GM19035 (cell line): ENCODE data around the gene CIT.
A peak's percentile ranks its signal among the peaks of the same experiment; 100 is the strongest.

Experiments used
- ATAC-seq: cut with Tn5 transposase; IDR thresholded peaks from one replicate; pipeline ENCODE4 v1.9.1; 2021; ENCODE audit not compliant: unreplicated experiment

CIT gene

DNA sequence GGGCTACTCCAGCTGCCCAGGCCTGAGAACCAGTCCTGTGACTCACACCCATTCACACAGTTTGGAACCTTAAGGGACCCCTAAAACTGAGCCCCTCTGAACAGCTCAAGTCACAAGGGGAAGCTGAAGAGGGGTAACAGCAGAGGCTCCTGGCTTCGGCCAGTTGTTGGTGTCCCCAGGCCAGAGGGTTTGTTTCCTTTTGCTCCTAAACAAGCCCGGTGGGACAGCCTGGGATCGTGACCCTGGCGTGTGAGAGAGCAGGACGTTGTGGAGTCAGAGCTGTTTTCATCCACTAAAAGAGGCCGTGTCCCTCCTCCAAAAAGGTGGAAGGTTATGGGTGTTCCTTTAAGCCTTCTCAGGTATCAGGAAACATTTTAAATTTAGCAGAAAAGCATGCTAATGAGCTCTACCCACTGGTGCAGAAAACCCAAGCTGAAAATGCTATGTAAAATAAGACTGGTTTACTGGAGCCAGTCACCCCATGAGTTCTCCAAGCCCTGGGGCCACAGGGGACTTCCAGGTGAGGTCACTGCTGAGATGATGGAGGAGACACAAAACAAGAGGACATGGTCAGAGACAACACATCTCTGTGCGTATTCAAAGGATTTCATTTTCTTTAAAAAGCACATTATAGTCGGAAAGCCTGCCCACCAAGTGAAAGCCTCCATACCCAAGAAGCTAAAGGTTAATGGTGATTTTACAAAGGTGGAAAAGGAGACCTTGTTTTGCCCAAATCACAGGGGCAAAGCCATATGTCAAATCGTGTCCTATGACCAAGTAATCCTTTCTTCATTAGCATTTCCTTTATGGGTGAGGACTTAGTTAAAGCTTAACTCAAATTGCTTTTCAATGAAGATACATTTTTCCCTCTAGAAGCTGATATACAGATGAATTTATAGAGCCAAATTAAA is 195.1 kb downstream of the CIT start:
- ATAC-seq = no peak

DNA sequence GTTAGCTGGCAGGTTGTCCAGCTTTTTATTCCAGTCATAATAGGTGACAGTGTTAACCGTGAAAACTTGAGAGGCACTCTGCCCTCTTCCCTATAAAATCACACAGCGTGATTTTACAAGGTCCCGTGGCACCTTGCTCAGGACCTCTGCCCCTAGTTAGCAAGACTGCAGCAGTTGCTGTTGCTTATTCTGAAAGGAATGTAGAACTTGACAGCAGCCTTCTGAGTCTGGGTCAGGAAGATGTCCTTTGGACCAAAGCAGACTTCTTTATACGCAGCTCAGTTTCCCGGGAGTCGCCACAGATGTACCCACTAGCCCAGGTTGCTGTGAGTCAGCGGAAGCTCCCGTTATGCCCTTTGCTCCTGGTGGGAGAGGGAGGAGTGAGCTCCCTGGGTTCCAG is 196.0 kb downstream of the CIT start:
- no peak for ATAC-seq

DNA sequence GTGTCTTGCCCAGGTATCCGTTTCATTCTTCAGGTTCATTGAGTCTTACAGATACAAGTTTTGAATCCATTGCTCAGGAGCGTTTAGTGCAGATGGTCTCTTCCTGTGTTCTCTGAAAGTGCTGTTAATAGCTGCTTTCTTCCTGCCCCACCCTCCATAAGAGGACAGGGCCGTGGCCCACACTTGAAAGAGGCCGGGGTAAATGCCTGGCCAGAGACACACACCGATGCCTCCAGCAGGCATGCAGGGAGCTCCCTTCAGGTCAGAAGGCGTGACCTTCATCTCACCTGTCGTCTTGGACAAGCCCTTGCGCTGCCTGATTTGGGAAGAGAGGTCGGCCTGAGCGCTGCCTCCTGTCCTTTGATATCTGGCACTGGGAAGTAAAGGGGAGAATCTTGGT is 197.6 kb downstream of the CIT start:
- no peak for ATAC-seq

DNA sequence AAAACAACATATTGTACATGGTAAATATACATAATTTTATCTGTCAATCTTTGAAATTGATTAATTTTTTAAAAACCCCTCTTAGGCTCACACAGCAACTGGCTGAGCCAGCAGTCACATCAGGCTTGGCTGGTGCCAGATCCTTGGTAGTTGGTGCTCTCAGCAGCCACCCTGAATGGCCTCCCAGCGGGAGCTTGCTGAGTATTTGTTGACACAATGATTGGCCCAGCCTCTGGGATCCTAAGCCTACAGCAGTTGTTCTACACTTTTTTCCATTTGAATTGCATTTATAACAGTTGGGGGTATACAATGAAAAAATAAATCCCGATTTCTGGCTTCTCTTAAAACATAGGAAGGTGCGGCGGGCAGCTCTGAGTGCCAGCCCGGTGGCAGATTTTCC is 198.0 kb downstream of the CIT start:
- no peak for ATAC-seq

DNA sequence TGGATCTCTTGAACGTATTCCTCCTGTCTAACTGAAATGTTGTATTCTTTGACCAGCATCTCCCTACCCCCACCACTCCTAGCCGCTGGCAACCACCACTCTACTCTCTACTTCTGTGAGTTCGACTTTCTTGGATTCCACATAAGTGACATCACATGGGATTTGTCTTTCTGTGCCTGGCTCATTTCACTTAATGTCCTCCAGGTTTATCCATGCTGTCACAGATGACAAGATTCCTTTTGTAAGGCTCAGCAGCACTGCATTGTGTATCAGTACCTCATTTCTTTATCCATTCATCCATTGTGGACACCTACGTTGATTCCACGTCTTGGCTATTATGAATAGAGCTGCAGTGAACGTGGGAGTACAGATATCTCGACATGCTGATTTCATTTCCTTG is 198.7 kb downstream of the CIT start:
- no peak for ATAC-seq

DNA sequence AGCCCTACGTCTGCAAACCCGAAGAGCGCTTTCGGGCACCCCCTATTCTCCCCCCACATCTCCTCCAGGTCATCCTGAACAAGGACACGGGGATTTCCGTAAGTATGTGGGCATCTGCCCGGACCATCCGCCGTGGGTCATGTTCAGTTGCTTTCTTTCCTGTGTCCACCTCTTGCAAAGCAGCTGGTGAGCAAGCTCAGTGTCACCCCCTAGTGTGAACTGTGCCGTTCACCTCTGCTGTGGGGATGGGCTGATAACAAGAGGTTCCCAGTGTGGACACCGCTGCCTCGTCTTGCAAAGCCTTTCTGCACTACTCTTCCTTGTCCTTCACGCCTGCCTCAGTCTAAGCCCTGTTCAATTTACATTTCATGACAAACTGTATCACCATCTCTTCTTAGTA is 200.5 kb downstream of the CIT start:
- no peak for ATAC-seq

DNA sequence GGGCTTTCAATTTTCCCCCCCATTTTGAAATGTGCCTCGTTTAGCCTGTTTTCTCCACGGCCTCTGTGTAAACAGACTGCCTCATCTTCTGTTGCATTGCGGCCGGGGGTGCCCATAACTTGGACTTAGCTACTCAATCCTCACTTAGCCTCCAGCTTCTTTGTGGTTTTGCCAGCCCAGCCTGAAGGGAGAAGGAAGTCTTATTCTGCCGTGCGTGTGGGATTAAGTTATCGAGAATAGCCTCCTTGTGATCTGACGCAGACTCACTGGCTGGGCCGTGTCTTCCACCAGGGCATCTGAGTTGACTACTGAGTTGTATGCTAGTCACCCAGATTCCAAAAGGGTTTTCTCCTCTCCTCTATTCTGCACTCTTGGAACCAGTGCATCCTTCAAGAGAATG is 201.1 kb downstream of the CIT start:
- no peak for ATAC-seq

DNA sequence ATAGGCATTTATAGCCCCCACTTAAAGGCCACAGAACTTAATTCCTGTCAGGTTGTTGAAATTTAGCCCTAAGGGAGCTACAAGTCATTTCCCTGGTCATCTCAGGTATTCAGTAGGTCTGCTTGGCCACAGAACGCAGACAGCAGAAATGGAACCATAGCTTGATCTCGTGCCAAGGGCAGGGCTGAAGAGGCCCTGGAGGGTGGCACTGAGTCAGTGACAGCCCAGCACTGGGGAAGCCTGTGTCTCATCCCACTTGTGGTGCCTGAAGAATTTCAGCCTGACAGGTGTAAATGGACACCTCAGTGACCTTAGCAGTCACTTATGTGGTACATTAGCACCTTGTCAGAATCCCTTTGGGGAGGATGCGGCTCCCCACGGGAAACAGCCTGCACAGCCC is 202.6 kb downstream of the CIT start:
- no peak for ATAC-seq

DNA sequence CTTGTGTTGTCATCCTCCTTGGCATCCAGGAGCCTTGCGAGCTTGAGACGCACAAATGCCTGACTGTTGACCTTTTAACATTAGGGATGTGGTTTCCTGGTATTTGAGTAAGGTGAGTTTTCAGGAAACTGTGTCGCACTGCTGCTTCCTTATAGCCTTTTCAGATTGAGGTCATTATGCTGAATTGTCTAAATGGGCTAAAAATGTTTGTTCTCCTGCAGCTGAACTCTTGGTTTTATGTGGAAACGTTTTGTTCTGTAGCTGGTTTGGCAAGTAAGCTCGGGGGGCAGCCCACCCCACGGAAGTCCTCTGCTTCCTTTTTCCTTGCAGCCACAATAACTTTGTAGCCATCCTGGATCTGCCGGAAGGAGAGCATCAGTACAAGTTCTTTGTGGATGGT is 203.5 kb downstream of the CIT start:
- ATAC-seq = no peak

DNA sequence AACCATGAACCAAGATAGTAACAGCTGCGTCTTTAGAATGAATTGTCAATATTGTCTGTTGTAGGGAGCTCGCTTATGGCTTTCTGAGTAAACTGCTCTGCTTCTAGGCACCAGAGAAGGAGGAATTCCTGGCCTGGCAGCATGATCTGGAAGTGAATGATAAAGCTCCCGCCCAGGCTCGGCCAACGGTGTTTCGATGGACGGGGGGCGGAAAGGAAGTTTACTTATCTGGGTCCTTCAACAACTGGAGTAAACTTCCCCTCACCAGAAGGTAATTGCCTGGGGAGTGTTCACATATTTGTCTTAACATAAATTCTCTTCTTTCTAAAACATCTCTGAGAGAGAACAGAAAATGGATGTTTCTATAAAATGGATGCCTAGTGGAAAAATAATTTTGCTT is 204.9 kb downstream of the CIT start:
- ATAC-seq = no peak

DNA sequence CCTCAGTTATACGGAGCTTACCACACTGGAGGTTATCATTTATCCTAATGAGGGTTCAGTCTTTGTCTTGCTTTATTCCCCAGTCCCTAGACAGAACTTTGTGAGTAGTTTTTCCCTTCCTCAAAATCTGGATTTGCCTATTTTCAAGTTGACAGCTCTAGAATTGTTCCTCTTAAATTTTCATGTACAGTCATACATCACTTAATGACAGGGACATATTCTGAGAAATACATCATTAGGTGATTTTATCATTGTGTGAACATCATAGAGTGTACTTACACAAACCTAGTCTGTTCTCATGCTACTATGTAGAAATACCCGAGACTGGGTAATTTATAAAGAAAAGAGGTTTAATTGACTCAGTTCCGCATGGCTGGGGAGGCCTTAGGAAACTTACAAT is 206.1 kb downstream of the CIT start:
- ATAC-seq = no peak

DNA sequence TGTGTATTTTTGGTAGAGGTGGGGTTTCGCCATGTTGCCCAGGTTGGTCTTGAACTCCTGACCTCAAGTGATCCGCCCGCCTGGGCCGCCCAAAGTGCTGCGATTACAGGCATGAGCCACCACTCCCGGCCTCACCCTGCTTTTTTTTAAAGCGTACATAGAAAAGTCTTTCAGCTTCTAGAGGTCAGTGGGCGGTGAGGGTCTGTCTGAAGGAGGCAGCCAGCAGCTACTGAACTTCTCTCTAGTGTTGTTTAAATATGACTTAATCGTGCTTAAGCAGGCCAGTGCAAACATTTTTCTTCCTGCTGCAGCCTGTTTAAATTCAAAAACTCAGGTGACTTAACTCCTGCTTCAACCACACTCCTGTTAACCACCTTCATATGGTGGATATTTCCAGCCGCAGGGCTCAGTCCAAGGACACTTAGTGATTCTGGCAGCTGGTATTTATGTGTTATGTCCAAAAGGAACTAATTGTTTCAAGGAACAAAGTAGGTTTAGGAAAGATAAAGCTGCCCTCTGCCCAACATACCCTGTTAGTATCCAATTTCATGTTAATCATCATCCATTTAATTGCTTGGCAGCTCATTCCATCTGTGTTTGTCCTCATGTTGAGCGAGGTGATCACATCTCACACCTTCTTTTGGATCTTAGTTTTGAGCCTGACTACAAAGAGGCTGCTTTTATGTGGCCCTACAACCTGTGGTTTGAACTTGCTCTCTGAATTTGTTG is 207.2 kb downstream of the CIT start:
- no peak for ATAC-seq

DNA sequence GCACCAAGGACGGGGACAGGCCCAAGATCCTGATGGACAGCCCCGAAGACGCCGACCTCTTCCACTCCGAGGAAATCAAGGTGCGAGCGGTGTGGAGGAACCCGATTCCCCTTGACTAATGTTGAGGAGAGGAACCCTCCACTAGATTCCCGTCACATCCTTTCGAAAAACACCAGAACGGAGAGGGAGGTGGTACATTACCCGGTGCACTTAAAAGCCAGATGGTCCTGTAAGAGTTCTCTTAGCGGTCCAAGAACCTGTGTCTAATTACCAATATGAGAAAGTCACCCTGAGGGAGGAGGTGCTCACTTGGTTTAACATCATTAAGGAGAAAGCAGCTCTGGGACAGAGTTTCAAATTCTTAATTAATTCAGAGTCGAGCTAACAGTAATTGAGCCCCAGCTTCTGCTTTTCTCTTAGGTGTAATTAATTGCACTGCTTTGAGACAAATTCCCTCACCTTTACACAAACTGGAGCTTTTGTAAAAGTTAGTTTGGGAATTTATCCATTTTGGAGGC is 208.7 kb downstream of the CIT start:
- ATAC-seq = no peak

DNA sequence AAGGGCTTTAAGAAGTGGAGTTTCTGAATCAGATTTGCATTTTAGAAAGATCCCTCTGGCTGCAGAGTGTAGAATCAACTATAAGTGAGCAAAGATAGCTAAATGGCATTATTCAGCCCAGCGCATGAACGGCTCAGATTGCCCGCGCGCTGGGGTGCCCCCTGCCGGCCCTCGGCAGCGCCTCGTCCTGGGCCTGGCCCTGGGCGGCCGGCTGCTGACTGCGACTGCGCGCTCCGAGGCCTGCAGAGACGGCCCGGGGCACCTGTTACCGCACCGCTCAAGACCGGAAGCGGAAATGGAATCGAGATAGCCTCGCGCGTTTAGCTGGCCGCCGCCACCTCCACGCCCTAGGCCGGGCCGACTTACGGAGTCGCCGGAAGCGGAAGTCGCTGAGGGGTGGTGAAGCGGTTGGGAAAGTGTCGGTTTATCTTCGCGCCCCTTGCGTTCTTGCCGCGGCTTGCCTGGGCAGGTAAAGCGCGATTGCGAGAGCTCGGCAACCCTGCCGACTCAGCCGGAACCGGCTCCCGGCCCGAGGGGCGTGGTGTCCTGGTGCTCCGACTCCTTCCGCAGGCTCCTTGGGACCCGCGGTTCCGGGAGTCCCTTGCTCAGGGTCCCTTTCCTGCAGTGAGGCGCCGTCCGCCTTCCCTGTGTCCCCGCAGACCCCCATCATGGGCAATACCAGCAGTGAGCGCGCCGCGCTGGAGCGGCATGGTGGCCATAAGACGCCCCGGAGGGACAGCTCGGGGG is 209.4 kb downstream of the CIT start, which contains the start of gene PRKAB1:
TSS of gene PRKAB1 (plus strand) at position 557 of the 747 bp plus-strand sequence. CDS start at position 669, 112 bp downstream.
- peak; percentile 92 for ATAC-seq

DNA sequence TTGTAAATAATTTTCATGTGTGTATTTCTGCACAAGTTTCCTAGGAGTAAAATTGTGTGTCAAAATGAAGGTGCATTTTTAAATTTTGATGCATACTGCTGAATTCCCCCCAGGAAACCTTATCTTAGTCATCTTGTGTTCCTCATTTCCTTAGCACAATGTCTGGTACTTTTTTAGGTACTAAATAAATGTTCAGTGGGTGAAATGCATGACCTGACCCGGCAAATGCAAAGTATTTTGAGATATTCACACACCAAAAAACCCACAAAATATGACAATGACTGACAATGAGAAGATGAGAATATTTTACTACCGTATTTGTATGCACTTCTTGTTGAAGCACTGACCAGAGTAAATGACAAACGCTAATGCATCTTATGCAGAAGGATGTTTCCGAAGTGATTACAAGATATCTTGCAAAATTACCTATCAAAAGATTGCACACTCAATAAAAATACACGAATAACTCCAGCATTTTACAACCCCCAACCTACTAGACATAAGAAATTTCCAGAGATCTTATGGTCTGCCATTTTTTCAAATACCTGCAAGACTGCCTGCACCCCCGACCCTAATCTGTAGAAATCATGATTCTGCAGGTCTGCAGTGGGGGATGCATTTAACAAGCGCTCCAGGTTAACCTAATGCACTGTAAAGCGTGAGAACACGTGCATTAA is 210.1 kb downstream of the CIT start:
- ATAC-seq = no peak

DNA sequence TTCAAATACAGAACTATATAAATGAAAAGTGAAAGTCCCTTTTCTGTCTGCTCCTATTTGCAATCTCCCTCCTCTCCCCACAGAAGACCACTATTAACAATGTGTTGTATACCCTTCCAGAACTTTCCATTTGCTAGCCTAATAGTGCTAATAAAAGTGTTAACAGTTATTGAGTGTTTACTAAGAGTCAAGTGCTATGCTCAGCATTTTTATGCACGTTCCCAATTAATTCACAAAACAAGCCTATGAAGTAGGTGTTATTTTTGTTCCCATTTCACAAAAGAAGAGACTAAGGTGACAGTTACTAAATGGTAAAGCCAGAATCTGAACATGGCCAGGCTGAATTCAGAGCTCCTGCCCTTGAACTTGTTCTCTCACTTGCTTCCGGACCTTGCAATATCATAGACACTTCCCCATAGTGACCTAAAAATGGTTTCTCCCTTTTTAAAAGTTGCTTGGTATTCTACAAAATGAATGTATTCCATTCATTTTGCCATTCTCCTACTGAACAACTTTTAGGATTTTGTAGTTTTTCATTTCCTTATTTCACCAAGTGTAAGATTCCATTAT is 210.8 kb downstream of the CIT start:
- no peak for ATAC-seq

DNA sequence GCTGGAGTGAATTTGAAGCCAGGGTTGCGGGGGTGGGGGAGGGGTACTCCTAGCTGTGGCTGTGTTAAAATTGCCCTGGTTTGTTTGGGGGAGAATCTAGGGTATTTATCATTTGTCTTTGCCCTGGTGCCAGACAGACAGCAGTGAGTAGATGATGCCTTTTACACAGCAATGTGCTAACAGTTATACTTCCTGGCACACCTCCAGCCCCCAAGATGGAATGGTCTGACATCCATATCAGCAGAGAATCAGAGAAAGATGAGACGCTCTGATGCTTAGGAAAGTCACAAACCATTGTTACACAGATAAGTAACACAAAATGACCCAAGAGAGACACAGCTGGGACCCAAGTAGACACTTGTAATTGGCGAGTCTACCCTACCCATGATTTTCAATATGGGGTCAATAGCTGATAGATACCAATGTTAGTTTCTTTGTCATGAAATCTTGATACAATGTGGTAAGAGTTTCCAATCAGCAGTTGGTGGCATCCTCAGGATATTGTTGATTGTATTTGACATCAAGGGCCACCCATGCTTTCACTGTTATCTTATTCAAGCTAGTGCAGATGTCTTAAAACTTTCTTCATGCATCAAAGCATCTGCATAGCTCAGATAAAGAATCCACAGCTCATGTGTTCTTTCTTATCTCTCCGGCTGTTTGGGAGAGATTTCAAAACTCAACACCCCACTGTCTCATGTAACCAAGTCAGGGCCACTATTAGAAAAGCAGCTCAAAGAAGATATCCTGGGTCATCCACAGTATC is 211.8 kb downstream of the CIT start:
- ATAC-seq = no peak

DNA sequence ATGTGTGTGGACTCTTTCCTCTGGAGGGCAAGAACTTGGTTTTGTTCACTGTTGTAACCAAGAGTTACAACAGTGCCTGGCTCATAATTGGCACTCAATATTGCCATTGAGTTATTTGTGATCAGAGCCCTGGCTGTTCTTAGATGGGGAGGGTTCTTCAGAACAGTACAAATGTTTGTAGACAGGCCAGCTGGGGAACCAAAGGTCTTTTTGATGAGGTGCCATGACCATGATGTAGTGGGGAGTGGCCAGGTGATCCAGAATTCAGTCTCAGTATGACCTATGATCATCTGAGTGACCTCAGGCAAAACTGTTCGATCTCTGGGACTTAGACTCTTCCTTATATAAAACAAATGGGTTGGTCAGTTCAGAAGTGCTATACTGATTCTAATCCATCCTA is 212.5 kb downstream of the CIT start:
- no peak for ATAC-seq

DNA sequence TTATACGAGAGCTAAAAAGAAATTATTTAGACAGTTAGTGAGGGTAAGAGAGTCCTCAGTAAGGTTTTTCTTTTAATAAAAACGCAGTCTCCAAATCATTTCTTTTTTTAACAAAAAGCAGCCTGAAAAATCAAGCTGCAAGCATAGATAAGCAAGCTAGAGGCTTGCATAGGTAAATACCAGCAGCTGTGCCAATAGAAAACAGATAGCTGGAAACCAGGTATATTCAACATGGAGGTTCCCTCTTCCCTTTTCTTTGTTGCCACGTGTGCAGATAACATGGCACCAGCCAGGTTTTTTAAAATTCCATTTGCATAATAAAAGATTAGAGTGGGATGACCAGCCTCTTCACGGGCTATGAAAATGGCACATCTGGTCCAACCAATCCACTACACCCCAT is 215.2 kb downstream of the CIT start:
- no peak for ATAC-seq

DNA sequence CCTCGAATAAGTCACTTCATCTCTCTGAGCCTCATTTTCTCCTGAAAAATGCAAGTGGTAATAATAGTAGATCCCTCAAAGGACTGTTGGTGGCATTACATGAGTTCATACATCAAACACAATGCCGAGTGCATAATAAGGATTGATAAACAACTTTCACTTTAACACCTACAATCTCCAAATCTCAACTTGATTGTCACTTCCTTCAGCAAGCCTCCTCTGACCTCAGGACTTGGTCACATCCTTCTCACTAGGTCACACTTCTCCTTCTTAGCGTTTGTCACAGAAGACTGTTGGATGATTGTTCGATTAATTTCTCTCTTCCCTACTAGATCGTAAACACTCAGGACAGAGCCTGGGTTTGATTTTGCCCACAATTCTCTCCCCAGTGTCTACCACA is 217.0 kb downstream of the CIT start:
- ATAC-seq = no peak
